Hypothalamus (tissue), 51 donors: ENCODE data around the gene MT1H.
A peak's percentile ranks its signal among the peaks of the same experiment; 100 is the strongest.
"Not testable (repeated sequence)": the region's sequence is repeated elsewhere in the genome, so short reads cannot be mapped to it uniquely, and the experiment has no call there.

ENCODE experiments used
- DNase-seq, 51 donors: peaks; one replicate each; lab custom pipeline; 2025; lab: John Stamatoyannopoulos, UW

The MT1H gene

GRCh38 chr16:56669005-56669839 is at the start of gene MT1H:
MT1H (plus strand) TSS chr16:56669814; CDS start chr16:56669885, 71 bp downstream.
- no peak for DNase-seq

DNA sequence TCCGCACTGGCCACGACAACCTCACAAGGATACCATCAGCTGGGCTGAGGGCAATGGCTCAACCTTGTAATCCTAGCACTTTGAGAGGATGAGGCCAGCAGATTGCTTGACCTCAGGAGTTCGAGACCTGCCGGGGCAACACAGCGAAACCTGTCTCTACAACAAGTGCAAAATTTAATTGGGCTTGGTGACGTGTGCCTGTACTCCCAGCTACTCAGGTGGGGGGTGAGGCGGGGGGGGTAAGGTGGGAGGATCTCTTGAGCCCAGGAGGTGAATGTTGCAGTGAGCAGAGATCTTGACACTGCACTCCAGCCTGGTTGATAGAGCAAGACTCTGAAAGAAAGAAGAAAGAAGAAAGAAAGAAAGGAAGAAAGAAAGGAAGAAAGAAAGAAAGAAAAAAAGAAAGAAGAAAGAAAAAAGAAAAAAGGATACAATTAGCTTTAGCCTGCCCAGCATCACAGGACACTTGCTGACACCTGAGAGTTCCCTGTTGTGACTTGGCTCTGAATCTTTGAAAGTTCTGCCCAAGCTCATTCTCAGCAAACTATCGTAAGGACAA is 49.2 kb upstream of the MT1H start:
- DNase-seq: no peak

- DNase-seq: not testable (repeated sequence)
Measured at GRCh38 chr16:56621665-56622445, 47.8 kb upstream of the MT1H start.

DNA sequence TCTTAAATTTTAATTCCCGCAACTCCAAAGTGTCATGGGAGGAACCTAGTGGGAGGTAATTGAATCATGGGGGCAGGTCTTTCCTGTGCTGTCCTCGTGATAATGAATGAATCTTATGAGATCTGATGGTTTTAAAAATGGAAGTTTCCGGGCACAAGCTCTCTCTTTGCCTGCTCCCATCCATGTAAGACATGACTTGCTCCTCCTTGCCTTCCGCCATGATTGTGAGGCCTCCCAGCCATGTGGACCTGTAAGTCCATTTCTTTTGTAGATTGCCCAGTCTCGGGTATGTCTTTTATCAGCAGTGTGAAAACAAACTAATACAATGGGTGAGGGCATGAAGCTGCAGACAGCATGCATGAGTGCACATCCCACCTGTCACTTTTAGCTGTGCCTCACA is 46.4 kb upstream of the MT1H start:
- not testable (repeated sequence) for DNase-seq

DNA sequence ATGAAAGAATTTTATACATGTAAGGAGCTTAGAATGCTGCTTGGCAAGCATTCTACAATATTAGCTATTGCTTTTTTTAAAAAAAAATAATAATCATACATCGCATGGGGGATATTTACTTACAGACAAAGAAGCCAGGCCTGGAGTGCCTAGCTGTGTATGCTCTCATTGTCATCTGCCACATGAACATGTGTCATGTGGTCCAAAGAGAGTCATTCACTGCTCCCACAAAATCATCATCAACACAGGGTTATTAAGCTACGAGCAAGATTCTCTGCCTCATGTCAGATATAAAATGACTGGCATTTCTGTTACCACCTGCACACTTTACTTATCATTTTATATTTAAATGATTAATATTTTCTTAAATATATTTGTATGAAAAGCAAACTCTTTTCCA is 46.0 kb upstream of the MT1H start:
- DNase-seq: peak in 1 of 51 donors; percentile 7

GRCh38 chr16:56625140-56625942 is 44.3 kb upstream of the MT1H start, which contains the start of gene MT1E:
MT1E (plus strand) TSS chr16:56625781; CDS start chr16:56625852, 71 bp downstream.
- peak in 31 of 51 donors; percentile 32 to 82 (median 63) for DNase-seq

DNA sequence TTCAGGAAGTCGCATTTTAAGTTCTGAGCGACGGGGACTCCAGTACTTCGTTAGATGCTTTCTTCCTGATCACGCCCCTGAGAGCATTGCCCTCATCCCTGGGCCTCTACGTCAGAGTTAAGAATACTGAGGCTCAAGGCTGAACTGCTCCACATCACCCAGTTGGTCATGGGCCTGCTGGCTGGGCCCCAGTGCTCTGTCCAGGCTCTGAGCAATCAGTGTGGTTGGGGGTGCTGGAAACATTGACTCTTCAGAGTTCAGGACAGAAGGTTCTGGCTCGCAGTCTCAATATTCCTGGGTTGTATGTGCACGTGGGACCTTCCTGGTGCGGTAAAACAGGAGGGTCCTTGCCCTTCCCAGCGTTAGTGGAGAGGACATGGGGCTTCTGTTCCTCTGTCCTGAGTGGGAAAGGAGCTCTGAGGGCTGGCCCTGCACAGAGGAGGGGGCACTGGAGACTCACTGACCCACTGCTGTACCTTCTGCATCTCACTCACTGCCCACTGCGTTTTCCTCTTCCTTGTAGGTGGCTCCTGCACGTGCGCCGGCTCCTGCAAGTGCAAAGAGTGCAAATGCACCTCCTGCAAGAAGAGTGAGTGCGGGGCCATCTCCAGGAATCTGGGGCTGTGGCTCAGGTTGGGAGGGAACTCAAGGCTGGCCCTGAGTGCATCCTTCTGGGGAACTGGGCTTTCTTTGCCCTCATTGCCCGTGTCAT is 43.5 kb upstream of the MT1H start:
- DNase-seq: peak in 2 of 51 donors; percentile 50 to 63

DNA sequence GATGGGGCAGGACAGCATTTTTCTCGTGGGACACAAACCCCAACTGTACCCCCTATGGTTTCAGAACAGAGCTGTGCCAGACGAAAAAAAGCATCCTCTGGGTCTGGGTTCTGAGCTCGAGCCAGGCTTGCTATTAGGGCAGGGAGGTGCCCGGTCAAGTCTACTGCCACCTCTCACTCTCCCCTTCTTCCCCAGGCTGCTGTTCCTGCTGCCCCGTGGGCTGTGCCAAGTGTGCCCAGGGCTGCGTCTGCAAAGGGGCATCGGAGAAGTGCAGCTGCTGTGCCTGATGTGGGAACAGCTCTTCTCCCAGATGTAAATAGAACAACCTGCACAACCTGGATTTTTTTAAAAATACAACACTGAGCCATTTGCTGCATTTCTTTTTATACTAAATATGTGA is 42.9 kb upstream of the MT1H start:
- DNase-seq: peak in 1 of 51 donors; percentile 4

- DNase-seq: no peak
Measured at GRCh38 chr16:56628486-56629350, 40.9 kb upstream of the MT1H start.

DNA sequence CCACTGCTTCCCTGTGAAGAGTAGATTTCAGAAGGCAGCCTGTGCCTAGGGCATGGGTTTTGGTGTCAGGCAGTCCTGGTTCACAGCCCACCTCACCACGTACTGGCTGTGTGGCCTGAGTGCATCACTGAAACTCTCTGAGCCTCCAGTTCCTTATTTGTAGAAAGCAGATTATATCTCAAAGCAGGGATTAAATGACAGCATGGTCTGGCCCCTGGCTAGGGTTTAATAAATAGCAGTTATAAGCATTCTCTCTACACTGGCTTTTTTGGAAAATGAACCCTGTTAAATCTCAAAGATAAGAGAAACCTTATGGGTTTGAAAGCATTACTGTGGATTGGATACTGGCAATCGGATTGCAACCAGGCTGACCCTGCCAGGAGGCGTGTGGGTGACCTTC is 40.1 kb upstream of the MT1H start:
- DNase-seq: no peak

DNA sequence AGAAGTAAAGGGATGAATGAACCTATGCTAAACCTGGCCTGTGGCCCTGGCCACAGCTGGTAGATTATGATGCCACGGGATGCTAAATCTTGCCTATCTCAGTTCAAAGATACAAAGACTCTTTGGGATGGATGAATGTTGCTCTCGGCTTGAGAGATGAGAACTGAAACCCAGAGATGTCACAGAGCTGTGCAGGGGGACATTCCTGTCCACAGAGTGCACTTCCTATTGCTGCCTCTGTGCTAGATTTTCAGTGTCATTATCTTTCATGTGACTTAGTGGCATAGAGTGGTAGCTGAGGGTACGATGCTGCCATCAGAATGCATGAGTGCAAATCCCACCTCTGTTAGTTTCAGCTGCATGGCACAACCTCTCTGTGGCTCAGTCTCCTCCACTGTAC is 39.5 kb upstream of the MT1H start:
- no peak for DNase-seq

DNA sequence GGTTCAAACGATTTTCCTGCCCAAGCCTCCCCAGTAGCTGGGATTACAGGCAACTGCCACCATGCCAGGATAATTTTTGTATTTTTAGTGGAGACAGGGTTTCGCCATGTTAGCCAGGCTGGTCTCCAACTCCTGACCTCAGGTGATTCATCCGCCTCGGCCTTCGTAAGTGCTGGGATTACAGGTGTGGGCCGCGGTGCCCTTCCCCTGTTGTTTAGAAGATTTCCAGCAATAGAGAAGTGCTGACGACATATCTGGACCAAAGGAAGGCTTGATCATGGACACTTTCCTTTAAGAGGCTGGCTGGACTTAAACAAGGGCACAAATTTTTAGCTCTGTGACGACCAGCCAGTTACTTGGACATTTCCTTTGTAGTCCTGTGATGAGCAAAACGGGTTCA is 38.4 kb upstream of the MT1H start:
- no peak for DNase-seq

GRCh38 chr16:56631832-56632155 is 37.8 kb upstream of the MT1H start:
- DNase-seq: no peak

DNA sequence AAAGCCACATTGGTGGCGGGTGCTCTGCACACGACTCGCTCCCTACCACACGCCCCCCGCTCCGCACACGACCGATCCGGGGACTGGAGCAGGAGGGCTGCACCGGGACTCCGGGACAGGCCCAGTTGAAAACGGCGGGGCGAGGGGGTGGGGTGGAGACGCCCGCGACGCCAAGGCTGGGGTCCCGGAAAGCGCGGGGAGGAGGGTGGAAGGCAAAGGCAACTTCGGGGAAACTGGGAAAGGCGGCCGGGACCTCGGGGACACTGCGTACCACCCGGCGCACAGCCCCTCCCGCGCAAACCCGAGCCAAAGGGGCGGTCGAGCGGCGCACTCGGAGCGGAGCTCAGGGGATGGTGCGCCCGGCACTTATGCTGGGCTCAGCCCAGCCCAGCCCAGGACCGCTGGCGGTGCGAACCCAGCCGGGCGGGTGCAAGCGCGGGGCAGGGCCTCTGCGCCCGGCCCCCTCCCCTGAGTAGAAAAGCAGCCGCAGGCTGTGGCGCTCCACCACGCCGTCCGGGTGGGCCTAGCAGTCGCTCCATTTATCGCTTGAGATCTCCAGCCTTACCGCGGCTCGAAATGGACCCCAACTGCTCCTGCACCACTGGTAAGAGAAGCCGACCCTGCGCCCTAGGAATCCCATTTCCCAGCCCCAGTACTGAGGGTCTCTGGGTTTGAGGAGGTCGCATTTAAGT is 37.3 kb upstream of the MT1H start, which contains the start of gene MT1M:
Gene MT1M (plus strand): TSS at position 504 of the 692 bp plus-strand sequence. CDS start 73 bp downstream, at position 577.
- peak in 36 of 51 donors; percentile 28 to 80 (median 60) for DNase-seq

GRCh38 chr16:56632848-56633365 is 36.7 kb upstream of the MT1H start:
- DNase-seq: no peak

DNA sequence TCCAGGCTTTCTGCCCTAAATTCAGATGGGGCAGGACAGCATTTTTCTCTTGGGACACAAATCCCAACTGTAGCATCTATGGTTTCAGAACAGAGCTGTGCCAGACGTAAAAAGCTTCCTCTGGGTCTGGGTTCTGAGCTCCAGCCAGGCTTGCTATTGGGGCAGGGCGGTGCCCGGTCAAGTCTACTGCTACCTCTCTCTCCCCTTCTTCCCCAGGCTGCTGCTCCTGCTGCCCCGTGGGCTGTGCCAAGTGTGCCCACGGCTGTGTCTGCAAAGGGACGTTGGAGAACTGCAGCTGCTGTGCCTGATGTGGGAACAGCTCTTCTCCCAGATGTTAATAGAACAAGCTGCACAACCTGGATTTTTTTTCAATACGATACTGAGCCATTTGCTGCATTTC is 36.1 kb upstream of the MT1H start:
- DNase-seq: no peak

DNA sequence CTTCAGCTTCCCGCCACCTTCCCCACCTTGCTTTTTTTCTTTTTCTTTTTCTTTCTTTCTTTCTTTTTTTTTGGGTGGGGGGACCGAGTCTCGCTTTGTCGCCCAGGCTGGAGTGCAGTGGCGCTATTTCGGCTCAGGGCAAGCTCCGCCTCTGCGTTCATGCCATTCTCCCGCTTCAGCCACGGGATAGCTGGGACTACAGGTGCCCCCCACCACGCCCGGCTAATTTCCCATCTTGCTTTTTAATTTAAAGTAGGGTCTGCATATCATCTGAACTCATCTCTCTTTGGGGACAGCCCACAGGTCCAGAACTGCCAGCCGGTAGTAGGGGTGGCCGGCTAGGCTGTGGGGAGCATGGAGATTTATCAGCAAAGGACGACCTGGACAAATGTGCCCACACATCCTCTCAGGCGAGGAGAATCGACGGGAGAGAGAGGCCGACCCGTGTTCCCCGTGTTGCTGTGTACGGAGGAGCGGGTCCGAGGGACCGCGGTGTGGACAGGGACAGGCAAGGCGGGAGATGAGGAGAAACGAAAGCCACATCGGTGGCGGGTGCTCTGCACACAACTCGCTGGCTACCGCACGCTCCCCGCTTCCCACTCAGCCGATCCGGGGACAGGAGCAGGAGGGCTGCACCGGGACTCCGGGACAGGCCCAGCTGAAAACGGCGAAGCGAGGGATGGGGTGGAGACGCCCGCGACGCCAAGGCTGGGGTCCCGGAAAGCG is 34.7 kb upstream of the MT1H start:
- no peak for DNase-seq
